ENCODE measurements around the gene DNAJC11.
"Not testable (repeated sequence)": the region's sequence is repeated elsewhere in the genome, so short reads cannot be mapped to it uniquely, and the experiment has no call there.

Gene DNAJC11

GRCh38 chr1:6675941-6676340 is 25.7 kb downstream of the DNAJC11 start:
- no peaks in the 10 kb centered on the region for H3K9me3 ChIP-seq (ENCODE audit: control insufficient read depth in 1 of 2, low read length in 2 of 2)
- no peak overlapping the region for H3K27ac ChIP-seq (ENCODE audit: low read depth, low read length)
- H3K27me3 ChIP-seq (ENCODE audit: control insufficient read depth in 1 of 2, insufficient read depth in 2 of 2, low read length in 2 of 2) = no peaks in the 10 kb centered on the region
- H3K4me1 ChIP-seq (ENCODE audit: control insufficient read depth in 1 of 2, insufficient read depth in 2 of 2, low read length in 2 of 2) = no peaks in the 10 kb centered on the region
- H3K36me3 ChIP-seq (ENCODE audit: control insufficient read depth in 1 of 2, insufficient read depth in 2 of 2, low read length in 2 of 2) = peaks cover 19 to 63% of the 10 kb centered on the region in 2 donors
- H3K4me3 ChIP-seq (ENCODE audit: low read depth in 1 of 2, low read length in 2 of 2) = no peak overlapping the region
- no peak overlapping the region for H3K9ac ChIP-seq (ENCODE audit: low read depth in 1 of 2, low read length in 2 of 2)

GRCh38 chr1:6674771-6675170 is 26.8 kb downstream of the DNAJC11 start:
- no peak overlapping the region for H3K9ac ChIP-seq (ENCODE audit: low read depth in 1 of 2, low read length in 2 of 2)
- no peak overlapping the region for H3K27ac ChIP-seq (ENCODE audit: low read depth, low read length)
- no peaks in the 10 kb centered on the region for H3K4me1 ChIP-seq (ENCODE audit: control insufficient read depth in 1 of 2, insufficient read depth in 2 of 2, low read length in 2 of 2)
- peaks cover 17 to 53% of the 10 kb centered on the region in 2 donors for H3K36me3 ChIP-seq (ENCODE audit: control insufficient read depth in 1 of 2, insufficient read depth in 2 of 2, low read length in 2 of 2)
- no peaks in the 10 kb centered on the region for H3K9me3 ChIP-seq (ENCODE audit: control insufficient read depth in 1 of 2, low read length in 2 of 2)
- no peak overlapping the region for H3K4me3 ChIP-seq (ENCODE audit: low read depth in 1 of 2, low read length in 2 of 2)
- H3K27me3 ChIP-seq (ENCODE audit: control insufficient read depth in 1 of 2, insufficient read depth in 2 of 2, low read length in 2 of 2) = no peaks in the 10 kb centered on the region

- H3K4me1 ChIP-seq (ENCODE audit: control insufficient read depth in 1 of 2, insufficient read depth in 2 of 2, low read length in 2 of 2) = no peaks in the 10 kb centered on the region
- no peaks in the 10 kb centered on the region for H3K9me3 ChIP-seq (ENCODE audit: control insufficient read depth in 1 of 2, low read length in 2 of 2)
- peaks cover 8 to 44% of the 10 kb centered on the region in 2 donors for H3K36me3 ChIP-seq (ENCODE audit: control insufficient read depth in 1 of 2, insufficient read depth in 2 of 2, low read length in 2 of 2)
- H3K9ac ChIP-seq (ENCODE audit: low read depth in 1 of 2, low read length in 2 of 2) = no peak overlapping the region
- no peaks in the 10 kb centered on the region for H3K27me3 ChIP-seq (ENCODE audit: control insufficient read depth in 1 of 2, insufficient read depth in 2 of 2, low read length in 2 of 2)
- H3K4me3 ChIP-seq (ENCODE audit: low read depth in 1 of 2, low read length in 2 of 2) = no peak overlapping the region
- H3K27ac ChIP-seq (ENCODE audit: low read depth, low read length) = no peak overlapping the region
Measured at GRCh38 chr1:6673816-6674398, 27.7 kb downstream of the DNAJC11 start.

GRCh38 chr1:6672558-6672957 is 29.1 kb downstream of the DNAJC11 start:
- no peaks in the 10 kb centered on the region for H3K9me3 ChIP-seq (ENCODE audit: control insufficient read depth in 1 of 2, low read length in 2 of 2)
- H3K36me3 ChIP-seq (ENCODE audit: control insufficient read depth in 1 of 2, insufficient read depth in 2 of 2, low read length in 2 of 2) = peaks cover 6 to 35% of the 10 kb centered on the region in 2 donors
- no peak overlapping the region for H3K9ac ChIP-seq (ENCODE audit: low read depth in 1 of 2, low read length in 2 of 2)
- no peak overlapping the region for H3K4me3 ChIP-seq (ENCODE audit: low read depth in 1 of 2, low read length in 2 of 2)
- H3K27ac ChIP-seq (ENCODE audit: low read depth, low read length) = no peak overlapping the region
- no peaks in the 10 kb centered on the region for H3K4me1 ChIP-seq (ENCODE audit: control insufficient read depth in 1 of 2, insufficient read depth in 2 of 2, low read length in 2 of 2)
- H3K27me3 ChIP-seq (ENCODE audit: control insufficient read depth in 1 of 2, insufficient read depth in 2 of 2, low read length in 2 of 2) = no peaks in the 10 kb centered on the region

GRCh38 chr1:6668503-6668902 is 33.1 kb downstream of the DNAJC11 start:
- Histone ChIP-seq H3K27ac (ENCODE audit: low read depth, low read length) (no peak overlapping the region), H3K4me1 (ENCODE audit: control insufficient read depth in 1 of 2, insufficient read depth in 2 of 2, low read length in 2 of 2) (no peaks in the 10 kb centered on the region), H3K36me3 (ENCODE audit: control insufficient read depth in 1 of 2, insufficient read depth in 2 of 2, low read length in 2 of 2) (peaks cover 24% of the 10 kb centered on the region in 2 donors), H3K9ac (ENCODE audit: low read depth in 1 of 2, low read length in 2 of 2) (no peak overlapping the region), H3K27me3 (ENCODE audit: control insufficient read depth in 1 of 2, insufficient read depth in 2 of 2, low read length in 2 of 2) (no peaks in the 10 kb centered on the region), H3K4me3 (ENCODE audit: low read depth in 1 of 2, low read length in 2 of 2) (no peak overlapping the region), H3K9me3 (ENCODE audit: control insufficient read depth in 1 of 2, low read length in 2 of 2) (no peaks in the 10 kb centered on the region)

GRCh38 chr1:6667139-6667538 is 34.5 kb downstream of the DNAJC11 start:
- no peak overlapping the region for H3K9ac ChIP-seq (ENCODE audit: low read depth in 1 of 2, low read length in 2 of 2)
- H3K4me3 ChIP-seq (ENCODE audit: low read depth in 1 of 2, low read length in 2 of 2) = no peak overlapping the region

GRCh38 chr1:6666696-6667095 is 34.9 kb downstream of the DNAJC11 start:
- Histone ChIP-seq H3K36me3 (ENCODE audit: control insufficient read depth in 1 of 2, insufficient read depth in 2 of 2, low read length in 2 of 2) (peaks cover 24 to 28% of the 10 kb centered on the region in 2 donors), H3K27ac (ENCODE audit: low read depth, low read length) (no peak overlapping the region), H3K4me3 (ENCODE audit: low read depth in 1 of 2, low read length in 2 of 2) (no peak overlapping the region), H3K9me3 (ENCODE audit: control insufficient read depth in 1 of 2, low read length in 2 of 2) (no peaks in the 10 kb centered on the region), H3K27me3 (ENCODE audit: control insufficient read depth in 1 of 2, insufficient read depth in 2 of 2, low read length in 2 of 2) (no peaks in the 10 kb centered on the region), H3K9ac (ENCODE audit: low read depth in 1 of 2, low read length in 2 of 2) (no peak overlapping the region), H3K4me1 (ENCODE audit: control insufficient read depth in 1 of 2, insufficient read depth in 2 of 2, low read length in 2 of 2) (no peaks in the 10 kb centered on the region)

More at GRCh38 chr1:6667139-6667538, 34.5 kb downstream of the DNAJC11 start:
- Histone ChIP-seq H3K9me3 (ENCODE audit: control insufficient read depth in 1 of 2, low read length in 2 of 2) (no peaks in the 10 kb centered on the region), H3K4me1 (ENCODE audit: control insufficient read depth in 1 of 2, insufficient read depth in 2 of 2, low read length in 2 of 2) (no peaks in the 10 kb centered on the region), H3K27ac (ENCODE audit: low read depth, low read length) (no peak overlapping the region), H3K27me3 (ENCODE audit: control insufficient read depth in 1 of 2, insufficient read depth in 2 of 2, low read length in 2 of 2) (no peaks in the 10 kb centered on the region), H3K36me3 (ENCODE audit: control insufficient read depth in 1 of 2, insufficient read depth in 2 of 2, low read length in 2 of 2) (peaks cover 24 to 28% of the 10 kb centered on the region in 2 donors)

- not testable (repeated sequence) for H3K27ac ChIP-seq (ENCODE audit: low read depth, low read length); H3K9ac ChIP-seq (ENCODE audit: low read depth in 1 of 2, low read length in 2 of 2); H3K4me3 ChIP-seq (ENCODE audit: low read depth in 1 of 2, low read length in 2 of 2); H3K9me3 ChIP-seq (ENCODE audit: control insufficient read depth in 1 of 2, low read length in 2 of 2); H3K27me3 ChIP-seq (ENCODE audit: control insufficient read depth in 1 of 2, insufficient read depth in 2 of 2, low read length in 2 of 2); H3K4me1 ChIP-seq (ENCODE audit: control insufficient read depth in 1 of 2, insufficient read depth in 2 of 2, low read length in 2 of 2)
- peaks cover 21 to 28% of the 10 kb centered on the region in 2 donors for H3K36me3 ChIP-seq (ENCODE audit: control insufficient read depth in 1 of 2, insufficient read depth in 2 of 2, low read length in 2 of 2)
Measured at GRCh38 chr1:6662468-6662867, 39.1 kb downstream of the DNAJC11 start.

- H3K27ac ChIP-seq (ENCODE audit: low read depth, low read length) = no peak overlapping the region
- peaks cover 6 to 19% of the 10 kb centered on the region in 2 donors for H3K36me3 ChIP-seq (ENCODE audit: control insufficient read depth in 1 of 2, insufficient read depth in 2 of 2, low read length in 2 of 2)
- no peaks in the 10 kb centered on the region for H3K4me1 ChIP-seq (ENCODE audit: control insufficient read depth in 1 of 2, insufficient read depth in 2 of 2, low read length in 2 of 2)
- no peak overlapping the region for H3K4me3 ChIP-seq (ENCODE audit: low read depth in 1 of 2, low read length in 2 of 2)
- no peak overlapping the region for H3K9ac ChIP-seq (ENCODE audit: low read depth in 1 of 2, low read length in 2 of 2)
- H3K9me3 ChIP-seq (ENCODE audit: control insufficient read depth in 1 of 2, low read length in 2 of 2) = no peaks in the 10 kb centered on the region
- no peaks in the 10 kb centered on the region for H3K27me3 ChIP-seq (ENCODE audit: control insufficient read depth in 1 of 2, insufficient read depth in 2 of 2, low read length in 2 of 2)
Measured at GRCh38 chr1:6660415-6661049, 41.1 kb downstream of the DNAJC11 start.

GRCh38 chr1:6658359-6659060 is 43.1 kb downstream of the DNAJC11 start:
- Histone ChIP-seq H3K4me1 (ENCODE audit: control insufficient read depth in 1 of 2, insufficient read depth in 2 of 2, low read length in 2 of 2) (no peaks in the 10 kb centered on the region), H3K9ac (ENCODE audit: low read depth in 1 of 2, low read length in 2 of 2) (no peak overlapping the region), H3K9me3 (ENCODE audit: control insufficient read depth in 1 of 2, low read length in 2 of 2) (no peaks in the 10 kb centered on the region), H3K36me3 (ENCODE audit: control insufficient read depth in 1 of 2, insufficient read depth in 2 of 2, low read length in 2 of 2) (peaks cover 7 to 30% of the 10 kb centered on the region in 2 donors), H3K27ac (ENCODE audit: low read depth, low read length) (no peak overlapping the region), H3K27me3 (ENCODE audit: control insufficient read depth in 1 of 2, insufficient read depth in 2 of 2, low read length in 2 of 2) (no peaks in the 10 kb centered on the region), H3K4me3 (ENCODE audit: low read depth in 1 of 2, low read length in 2 of 2) (no peak overlapping the region)
